Loucy (cell line): Measurements from ENCODE around the gene ZFPM1.

Source experiments
- CTCF ChIP-seq: fragments of 200-600 bp; sonication (generic); conservative IDR thresholded peaks from 2 replicates; pipeline ENCODE4 v1.5.1; 2014; ENCODE audit warnings: mild to moderate bottlenecking, antibody characterized with exemption, low read length
- EZH2phosphoT487 ChIP-seq: fragments of 200-600 bp; IDR thresholded peaks from 2 replicates; pipeline ENCODE4 v1.6.1; 2018; ENCODE audit warnings: antibody characterized with exemption, mild to moderate bottlenecking, moderate library complexity, borderline replicate concordance

GRCh38 chr16:88433632-88434352 is 19.3 kb upstream of the ZFPM1 start:
- no peak for TF ChIP-seq CTCF
- no peak for TF ChIP-seq EZH2phosphoT487
